SK-N-MC (cell line): Measurements from ENCODE around the gene KCNQ1.

Source experiments
- DNase-seq: peaks from one replicate; pipeline ENCODE4 v3.0.0-alpha.2; 2011; ENCODE audit warnings: low read depth, low spot score
- H3K27ac ChIP-seq: fragments of 200-600 bp; sonication (generic); 2 replicates; pipeline ENCODE4 v1.5.1; 2016; ENCODE audit warnings: mixed run types
- H3K36me3 ChIP-seq: fragments of 200-600 bp; sonication (generic); 2 replicates; pipeline ENCODE4 v1.6.1; 2017; ENCODE audit warnings: antibody characterized with exemption, low read length, mixed read lengths; ENCODE audit not compliant: insufficient read depth
- H3K4me3 ChIP-seq: fragments of 200-600 bp; sonication (generic); 2 replicates; pipeline ENCODE4 v1.5.1; 2016
- H3K9ac ChIP-seq: fragments of 200-600 bp; sonication (generic); 2 replicates; pipeline ENCODE4 v1.8.0; 2017; ENCODE audit warnings: mixed run types, mixed read lengths; ENCODE audit not compliant: insufficient read length
- H3K9me3 ChIP-seq: fragments of 200-600 bp; sonication (generic); 2 replicates; pipeline ENCODE4 v1.6.1; 2017; ENCODE audit warnings: low read depth, mild to moderate bottlenecking, antibody characterized with exemption, low read length, moderate library complexity, mixed read lengths
- EZH2 ChIP-seq: fragments of 200-600 bp; sonication (generic); IDR thresholded peaks from one replicate; pipeline ENCODE4 v1.6.1; 2017; ENCODE audit warnings: antibody characterized with exemption
- FOXP2 ChIP-seq: optimal IDR thresholded peaks from 2 replicates; pipeline ENCODE3; 2011; ENCODE audit warnings: mild to moderate bottlenecking, moderate library complexity; ENCODE audit not compliant: insufficient read depth; ENCODE audit errors: extremely low read length, control extremely low read depth
- POLR2AphosphoS5 ChIP-seq: IDR thresholded peaks from 2 replicates; pipeline ENCODE4 v1.6.1; 2012; ENCODE audit warnings: mild to moderate bottlenecking, low read depth, low read length, borderline replicate concordance

KCNQ1 gene

DNA sequence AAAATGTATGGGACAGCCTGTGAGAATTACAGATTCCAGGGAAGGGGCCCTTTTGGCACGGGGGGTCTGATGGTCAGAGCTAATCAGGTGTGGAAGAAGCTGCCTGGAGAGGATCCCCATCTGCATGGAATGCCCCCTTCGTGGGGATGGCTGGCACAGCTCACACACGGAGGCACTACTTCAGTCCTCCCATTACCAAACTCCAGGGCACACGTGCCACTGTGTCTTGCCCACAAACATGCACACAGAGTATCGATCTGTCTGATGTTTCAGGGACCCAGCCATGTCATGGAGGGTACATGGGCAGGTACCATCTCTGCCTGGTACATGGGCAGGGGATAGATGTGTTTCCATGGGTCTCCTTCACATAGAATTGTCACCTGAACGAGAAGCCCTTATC lies 240.2 kb downstream of the KCNQ1 start:
- H3K9me3 ChIP-seq, result no peaks in the 10 kb centered on the region
- H3K9ac ChIP-seq, result no peak overlapping the region
- H3K4me3 ChIP-seq, result no peak overlapping the region
- H3K36me3 ChIP-seq, result peaks cover 9% of the 10 kb centered on the region; the same call in 1 of the 2 replicates
- TF ChIP-seq POLR2AphosphoS5 (no peak), FOXP2 (no peak), EZH2 (no peak)
- DNase-seq, result no peak
- H3K27ac ChIP-seq, result no peak overlapping the region

DNA sequence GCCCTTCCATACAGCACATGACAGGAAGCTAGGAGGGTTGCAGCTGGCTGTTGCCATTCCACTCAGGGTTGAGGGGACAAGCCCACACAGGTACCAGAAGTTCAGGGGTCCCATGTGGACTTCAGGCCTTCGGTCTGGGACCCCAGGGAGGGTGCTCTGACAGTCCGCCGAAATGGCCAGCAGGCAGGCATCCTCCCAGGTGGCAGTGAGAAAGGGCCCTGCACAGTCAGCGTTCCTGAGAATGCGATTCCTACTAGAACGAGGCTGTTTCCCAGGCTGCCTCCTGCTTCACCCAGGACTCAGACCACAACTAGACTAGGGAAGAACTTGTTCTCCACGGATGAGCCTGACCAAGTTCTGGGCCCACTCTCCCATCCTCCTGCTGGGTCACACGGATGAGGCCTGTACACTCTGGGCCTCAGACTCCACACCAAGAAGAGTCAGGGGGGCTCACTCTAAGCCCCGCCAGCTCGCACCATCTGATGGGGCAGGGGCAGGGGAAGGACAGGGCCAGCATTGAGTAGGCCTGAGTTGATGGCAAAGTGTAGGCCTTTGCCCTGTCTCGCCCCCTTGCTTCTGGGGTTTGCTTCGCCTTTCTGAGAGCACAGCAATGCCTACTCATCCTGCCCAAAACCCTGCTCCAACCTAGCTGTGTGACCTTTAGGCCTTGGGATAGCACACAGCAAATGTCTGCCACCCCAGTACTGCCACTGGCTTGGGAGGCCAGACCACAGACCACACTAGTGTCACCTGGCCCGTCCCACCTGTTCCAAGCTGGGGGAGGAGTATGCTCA lies 241.0 kb downstream of the KCNQ1 start:
- Histone ChIP-seq H3K36me3 (peaks cover 9% of the 10 kb centered on the region; the same call in 1 of the 2 replicates), H3K4me3 (no peak overlapping the region), H3K27ac (no peak overlapping the region), H3K9ac (no peak overlapping the region), H3K9me3 (no peaks in the 10 kb centered on the region)
- TF ChIP-seq FOXP2, result no peak
- TF ChIP-seq EZH2, result no peak
- TF ChIP-seq POLR2AphosphoS5, result no peak
- DNase-seq, result no peak

DNA sequence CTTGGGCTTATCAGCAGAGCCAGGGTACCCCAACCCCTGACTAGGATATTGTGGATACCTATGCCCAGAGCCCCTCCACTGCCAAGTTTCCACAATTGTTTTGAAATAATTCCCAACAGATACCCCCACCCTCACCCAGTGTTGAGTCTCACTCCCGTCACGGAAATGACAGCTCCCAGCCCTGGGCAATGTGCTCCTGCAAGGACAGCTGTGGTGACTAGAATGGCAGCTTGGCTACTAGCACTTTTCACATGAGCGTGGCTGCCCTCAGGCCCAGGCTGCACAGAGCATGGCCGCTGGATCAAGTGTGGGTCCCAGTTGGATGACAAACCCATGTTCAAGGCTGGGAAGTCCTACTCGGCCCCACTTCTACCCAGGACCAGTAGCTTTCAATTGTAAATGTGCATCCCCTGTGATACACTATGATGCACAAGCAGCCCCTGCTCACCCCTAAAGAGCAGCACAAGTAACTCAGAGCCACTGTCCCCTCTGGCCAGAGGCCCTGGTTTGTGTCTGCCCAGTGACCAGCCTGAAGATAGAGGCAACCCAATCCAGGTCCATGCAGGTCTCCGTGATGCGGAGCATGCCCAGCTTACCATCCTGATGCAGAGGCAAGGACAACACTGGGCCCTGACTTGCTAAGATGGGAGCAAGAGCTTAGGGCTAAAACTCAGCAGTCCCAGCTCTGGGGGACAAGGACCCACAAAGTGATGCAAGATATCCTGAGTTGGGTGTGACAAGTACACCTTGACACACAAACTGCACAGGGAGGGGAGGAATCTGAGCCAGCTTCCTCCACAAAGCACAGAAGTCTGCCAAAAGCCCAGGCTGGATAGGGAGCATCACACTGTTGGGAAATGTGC lies 241.8 kb downstream of the KCNQ1 start:
- Histone ChIP-seq H3K4me3 (no peak overlapping the region), H3K27ac (no peak overlapping the region), H3K36me3 (peaks cover 9% of the 10 kb centered on the region; the same call in 1 of the 2 replicates), H3K9ac (no peak overlapping the region), H3K9me3 (no peaks in the 10 kb centered on the region)
- TF ChIP-seq FOXP2, result no peak
- TF ChIP-seq POLR2AphosphoS5, result no peak
- TF ChIP-seq EZH2, result no peak
- no peak for DNase-seq

DNA sequence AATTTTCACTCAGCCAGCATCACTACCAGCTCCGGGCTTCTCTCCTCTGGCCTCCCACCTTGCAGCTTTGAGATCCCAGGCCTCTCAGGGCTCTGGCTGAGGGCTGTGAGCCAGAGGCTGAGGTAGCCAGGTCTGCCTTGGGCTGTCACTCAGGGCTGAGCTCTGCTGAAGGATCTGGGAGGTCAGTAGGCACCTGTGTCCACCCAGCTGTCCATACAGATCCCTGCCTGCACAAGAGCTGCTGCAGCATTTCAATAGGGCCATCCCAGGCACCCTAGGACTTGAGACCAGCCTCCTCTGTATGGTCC lies 242.4 kb downstream of the KCNQ1 start:
- H3K9me3 ChIP-seq, result no peaks in the 10 kb centered on the region
- TF ChIP-seq EZH2, result no peak
- no peak for TF ChIP-seq FOXP2
- no peak for TF ChIP-seq POLR2AphosphoS5
- H3K36me3 ChIP-seq, result peaks cover 8% of the 10 kb centered on the region; the same call in 1 of the 2 replicates

DNA sequence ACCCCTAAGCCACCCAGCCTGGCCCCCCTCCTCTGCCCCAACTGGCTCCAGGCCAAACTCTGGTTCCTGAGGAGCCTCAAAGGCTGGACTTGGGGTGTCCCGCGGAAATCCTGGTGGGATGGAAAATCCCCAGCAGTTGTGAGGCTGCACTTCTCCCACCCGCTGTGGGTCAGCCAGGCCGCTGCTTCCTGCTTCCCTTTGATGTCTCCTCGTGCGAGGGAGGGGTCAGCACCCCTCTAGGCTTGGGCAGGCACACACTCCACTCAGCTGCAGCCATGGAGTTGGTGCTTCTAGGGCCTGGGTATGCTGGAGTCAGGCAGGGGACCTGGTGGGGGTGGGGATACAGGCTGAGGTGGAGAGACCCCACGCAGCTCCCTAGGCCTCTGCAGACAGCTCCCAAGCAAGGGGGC lies 243.0 kb downstream of the KCNQ1 start:
- Histone ChIP-seq H3K27ac (no peak overlapping the region), H3K4me3 (no peak overlapping the region), H3K36me3 (peaks cover 2% of the 10 kb centered on the region; the same call in 1 of the 2 replicates), H3K9me3 (no peaks in the 10 kb centered on the region), H3K9ac (no peak overlapping the region)
- no peak for TF ChIP-seq FOXP2
- no peak for TF ChIP-seq EZH2
- TF ChIP-seq POLR2AphosphoS5, result no peak
- no peak for DNase-seq

More for the DNA sequence above, 242.4 kb downstream of the KCNQ1 start:
- no peak overlapping the region for H3K4me3 ChIP-seq
- DNase-seq, result no peak
- no peak overlapping the region for H3K9ac ChIP-seq
- H3K27ac ChIP-seq, result no peak overlapping the region

DNA sequence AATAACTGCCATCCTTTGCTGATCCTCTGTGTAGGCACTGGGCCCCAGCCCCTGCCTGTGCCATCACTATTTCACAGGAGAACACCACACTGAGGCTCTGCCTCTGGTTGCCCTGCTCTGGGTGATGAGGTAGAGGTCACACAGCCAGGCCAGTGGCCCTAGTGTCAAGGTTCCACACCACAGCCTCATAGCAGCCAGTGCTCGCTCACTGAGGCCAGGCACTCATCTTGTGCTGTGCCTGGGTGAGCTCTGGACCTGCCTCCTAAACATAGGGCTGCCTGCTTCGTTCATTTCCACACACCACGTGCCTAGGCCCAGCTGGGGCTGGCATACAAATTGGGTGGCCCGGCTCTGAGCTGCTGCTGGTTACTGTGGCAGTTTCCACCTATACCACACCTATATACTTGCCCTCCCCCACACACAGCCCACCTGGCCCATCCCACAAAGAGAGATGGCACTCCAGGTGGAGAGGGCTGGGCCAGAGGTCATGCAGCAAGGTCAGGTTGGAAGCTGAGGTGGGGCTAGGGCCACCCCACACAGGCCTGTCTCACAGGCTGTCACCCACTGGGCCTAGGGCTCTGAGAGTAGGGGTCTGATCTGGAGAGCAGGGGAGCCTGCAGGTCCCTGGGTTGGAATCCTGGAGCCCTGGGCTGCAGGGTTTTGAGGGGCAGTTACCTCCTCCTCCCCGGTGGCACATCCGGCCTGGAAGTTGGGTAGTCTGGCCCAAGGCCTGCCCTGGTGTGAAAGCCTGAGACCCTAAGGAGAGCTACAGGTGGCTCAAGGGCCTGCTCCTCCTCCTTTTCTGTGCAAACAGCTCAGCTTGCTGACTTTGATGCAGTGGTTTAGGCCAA lies 243.8 kb downstream of the KCNQ1 start:
- TF ChIP-seq FOXP2 (no peak), POLR2AphosphoS5 (no peak), EZH2 (no peak)
- H3K4me3 ChIP-seq, result no peak overlapping the region
- H3K36me3 ChIP-seq, result no peaks in the 10 kb centered on the region; the same call in 1 of the 2 replicates
- no peak overlapping the region for H3K27ac ChIP-seq
- no peak overlapping the region for H3K9ac ChIP-seq
- H3K9me3 ChIP-seq, result no peaks in the 10 kb centered on the region
- no peak for DNase-seq

DNA sequence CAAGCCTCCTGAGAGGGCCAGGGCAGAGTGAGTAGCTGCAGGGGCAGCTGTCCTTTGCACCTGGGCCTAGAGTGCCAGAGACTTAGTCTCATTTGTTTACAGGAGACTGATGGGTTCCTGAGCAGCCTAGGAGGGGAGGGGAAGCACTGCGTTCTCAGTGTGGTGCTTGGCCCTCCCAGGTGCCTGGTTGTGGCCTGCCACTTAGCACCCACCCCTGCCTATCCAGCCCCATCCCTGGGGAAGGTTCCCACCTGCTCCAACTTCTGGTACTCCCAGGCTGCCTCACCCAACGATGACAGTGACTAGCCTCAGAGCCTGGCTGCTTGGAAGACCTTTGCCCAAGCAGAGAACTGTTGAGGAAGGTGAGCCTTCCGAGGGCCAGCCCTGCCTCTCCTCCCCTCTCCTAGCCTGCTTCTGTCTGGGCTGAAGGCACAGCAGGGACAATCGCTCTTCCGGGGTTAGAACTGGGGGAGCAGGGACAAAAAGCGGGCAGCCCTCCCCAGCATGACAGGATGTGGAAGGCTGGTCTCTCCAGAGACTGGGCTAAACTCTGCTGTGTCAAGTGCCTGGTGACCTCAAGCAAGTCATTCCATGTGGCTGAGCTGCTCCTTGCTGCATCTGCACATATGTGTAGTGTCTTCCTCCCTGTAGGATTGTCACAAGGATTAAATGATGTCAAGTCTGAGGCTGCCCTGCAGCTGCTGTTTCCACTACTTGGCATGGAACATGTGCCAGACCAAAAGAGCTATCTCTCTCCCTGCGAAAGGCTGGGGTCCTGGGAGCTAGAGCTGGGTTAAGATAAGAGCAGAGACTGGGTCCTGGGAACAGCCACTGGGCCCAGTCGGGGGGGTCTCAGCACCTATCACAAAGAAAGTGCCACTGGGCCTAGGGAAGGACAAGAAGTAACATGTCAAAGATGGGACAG lies 245.1 kb downstream of the KCNQ1 start:
- no peak overlapping the region for H3K9ac ChIP-seq
- H3K36me3 ChIP-seq, result no peaks in the 10 kb centered on the region; the same call in 1 of the 2 replicates
- H3K4me3 ChIP-seq, result no peak overlapping the region
- DNase-seq, result no peak
- TF ChIP-seq EZH2, result no peak
- no peak for TF ChIP-seq FOXP2
- TF ChIP-seq POLR2AphosphoS5, result no peak
- no peak overlapping the region for H3K27ac ChIP-seq
- H3K9me3 ChIP-seq, result no peaks in the 10 kb centered on the region
